Measurements from ENCODE around the gene TBX21. TPM values are rescaled to one million over a fixed set of nuclear protein-coding genes. Genes with fewer than 3 reads are reported as not detected.

TBX21 gene, protein sequence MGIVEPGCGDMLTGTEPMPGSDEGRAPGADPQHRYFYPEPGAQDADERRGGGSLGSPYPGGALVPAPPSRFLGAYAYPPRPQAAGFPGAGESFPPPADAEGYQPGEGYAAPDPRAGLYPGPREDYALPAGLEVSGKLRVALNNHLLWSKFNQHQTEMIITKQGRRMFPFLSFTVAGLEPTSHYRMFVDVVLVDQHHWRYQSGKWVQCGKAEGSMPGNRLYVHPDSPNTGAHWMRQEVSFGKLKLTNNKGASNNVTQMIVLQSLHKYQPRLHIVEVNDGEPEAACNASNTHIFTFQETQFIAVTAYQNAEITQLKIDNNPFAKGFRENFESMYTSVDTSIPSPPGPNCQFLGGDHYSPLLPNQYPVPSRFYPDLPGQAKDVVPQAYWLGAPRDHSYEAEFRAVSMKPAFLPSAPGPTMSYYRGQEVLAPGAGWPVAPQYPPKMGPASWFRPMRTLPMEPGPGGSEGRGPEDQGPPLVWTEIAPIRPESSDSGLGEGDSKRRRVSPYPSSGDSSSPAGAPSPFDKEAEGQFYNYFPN
- not detected in 2 replicates for total RNA-seq (2014; rRNA removed; shearing (Covaris generic))

DNA sequence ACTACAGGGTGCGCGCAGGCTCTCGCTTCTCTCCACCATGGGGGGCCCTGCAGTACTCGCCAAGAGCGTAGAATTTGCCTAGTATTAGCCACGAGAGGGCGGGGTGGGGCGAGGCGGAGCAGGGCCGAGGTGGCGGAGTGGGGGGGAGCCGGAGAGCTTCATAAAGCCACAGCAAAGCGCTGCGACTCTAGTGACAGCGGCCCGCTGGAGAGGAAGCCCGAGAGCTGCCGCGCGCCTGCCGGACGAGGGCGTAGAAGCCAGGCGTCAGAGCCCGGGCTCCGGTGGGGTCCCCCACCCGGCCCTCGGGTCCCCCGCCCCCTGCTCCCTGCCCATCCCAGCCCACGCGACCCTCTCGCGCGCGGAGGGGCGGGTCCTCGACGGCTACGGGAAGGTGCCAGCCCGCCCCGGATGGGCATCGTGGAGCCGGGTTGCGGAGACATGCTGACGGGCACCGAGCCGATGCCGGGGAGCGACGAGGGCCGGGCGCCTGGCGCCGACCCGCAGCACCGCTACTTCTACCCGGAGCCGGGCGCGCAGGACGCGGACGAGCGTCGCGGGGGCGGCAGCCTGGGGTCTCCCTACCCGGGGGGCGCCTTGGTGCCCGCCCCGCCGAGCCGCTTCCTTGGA, at the start of gene TBX21:
TSS of gene TBX21 (plus strand) at position 190 of the 627 bp plus-strand sequence. CDS start at position 409, 219 bp downstream.
- no peak for DNase-seq (ENCODE audit: low spot score)

DNA sequence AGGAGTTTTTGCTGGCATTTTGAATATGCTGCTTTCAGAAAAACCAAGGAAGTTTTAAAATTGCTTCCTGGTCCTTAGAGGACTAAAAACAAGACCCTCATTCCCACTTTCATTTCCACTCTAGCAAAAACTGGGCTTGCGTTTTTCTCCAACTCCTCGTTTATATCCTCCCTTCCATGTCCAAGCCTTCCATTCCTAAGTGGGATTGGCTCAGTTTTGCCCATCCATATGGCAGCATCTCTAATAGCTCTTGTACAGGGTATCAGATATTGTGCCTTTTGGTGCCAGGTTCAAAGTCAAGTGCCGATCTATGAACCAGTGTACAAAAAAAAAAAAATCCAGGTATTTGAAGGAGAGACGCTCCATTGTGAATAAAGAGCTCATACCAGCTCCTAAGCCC, 49.0 kb upstream of the TBX21 start:
- DNase-seq (ENCODE audit: low spot score), result no peak

DNA sequence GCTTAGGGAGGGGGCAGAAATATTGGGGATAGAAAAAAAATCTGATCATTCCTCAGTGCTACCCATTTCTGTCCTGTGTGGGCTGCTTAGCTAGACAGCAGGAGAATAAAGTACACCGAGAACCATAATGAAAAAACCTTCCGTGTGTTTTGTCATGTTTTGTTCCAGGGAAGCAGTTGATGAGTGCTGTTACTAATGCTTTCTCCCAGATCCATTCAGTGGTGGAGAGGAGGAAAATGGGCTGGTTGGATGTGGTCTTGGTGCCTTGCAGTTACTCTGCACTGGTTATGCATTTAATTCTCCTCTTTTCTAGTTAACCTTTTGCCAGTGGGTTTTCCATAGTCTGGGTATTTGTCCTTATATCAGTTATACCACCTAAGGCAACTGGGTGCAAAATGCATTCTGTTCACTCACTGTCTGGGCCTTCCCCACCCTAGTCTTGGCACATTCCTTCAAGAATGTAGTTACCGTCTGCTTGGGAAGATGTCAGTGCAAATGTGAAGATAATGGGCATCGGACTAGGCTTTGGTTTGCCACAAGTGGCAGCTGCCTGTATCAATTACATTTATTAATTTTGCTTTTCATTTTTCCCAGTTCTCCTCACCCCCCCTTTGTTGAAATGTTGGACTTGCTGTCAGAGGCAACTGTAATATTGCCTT, 48.4 kb upstream of the TBX21 start:
- no peak for DNase-seq (ENCODE audit: low spot score)

DNA sequence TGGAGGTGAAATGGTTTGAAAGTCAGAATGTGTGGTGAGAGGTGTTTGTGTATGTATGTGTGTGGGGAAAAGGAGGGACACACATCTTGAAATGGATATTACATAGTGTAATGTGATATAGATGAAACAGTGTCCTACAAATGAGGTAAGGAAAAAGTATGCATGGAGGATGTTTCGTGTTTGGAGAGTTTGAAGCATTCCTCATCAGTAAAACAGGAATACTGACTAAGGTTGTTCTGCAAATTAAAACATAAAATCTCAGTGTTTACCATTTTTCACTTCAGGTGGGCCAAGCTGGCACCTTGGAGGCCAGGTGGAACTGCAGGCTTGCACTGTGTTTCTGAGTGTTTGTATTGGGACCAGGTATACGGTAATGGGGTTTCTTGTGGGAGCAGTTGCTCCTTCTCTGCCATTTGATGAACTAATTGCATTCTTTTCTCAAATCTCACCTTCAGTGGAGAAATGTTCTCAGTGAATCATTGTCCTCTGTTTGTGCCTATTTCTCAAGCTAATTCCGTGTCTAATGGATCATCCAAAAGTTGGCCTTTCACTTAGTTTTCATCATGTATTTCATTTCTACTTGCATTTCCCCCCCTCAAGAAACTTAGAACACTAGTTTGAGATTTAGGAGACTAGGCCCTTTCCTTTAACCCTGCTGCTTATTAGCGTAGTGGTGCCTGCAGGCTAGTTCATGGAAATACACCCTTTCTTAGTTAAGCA, 47.3 kb upstream of the TBX21 start:
- DNase-seq (ENCODE audit: low spot score), result no peak

DNA sequence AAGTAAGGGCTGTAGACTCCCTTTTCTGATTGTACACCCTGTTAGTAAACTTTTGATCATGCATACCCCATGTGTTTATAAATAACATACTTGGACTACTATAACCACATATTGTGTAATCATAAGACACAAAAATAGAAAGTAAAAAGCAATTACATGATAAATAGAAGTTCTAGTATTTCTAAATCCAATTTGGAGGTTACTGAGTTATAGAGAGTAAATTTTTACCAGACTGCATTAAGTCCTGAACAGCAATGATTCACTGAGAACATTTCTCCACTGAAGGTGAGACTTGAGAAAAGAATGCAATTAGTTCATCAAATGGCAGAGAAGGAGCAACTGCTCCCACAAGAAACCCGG, 46.8 kb upstream of the TBX21 start:
- DNase-seq (ENCODE audit: low spot score), result no peak

DNA sequence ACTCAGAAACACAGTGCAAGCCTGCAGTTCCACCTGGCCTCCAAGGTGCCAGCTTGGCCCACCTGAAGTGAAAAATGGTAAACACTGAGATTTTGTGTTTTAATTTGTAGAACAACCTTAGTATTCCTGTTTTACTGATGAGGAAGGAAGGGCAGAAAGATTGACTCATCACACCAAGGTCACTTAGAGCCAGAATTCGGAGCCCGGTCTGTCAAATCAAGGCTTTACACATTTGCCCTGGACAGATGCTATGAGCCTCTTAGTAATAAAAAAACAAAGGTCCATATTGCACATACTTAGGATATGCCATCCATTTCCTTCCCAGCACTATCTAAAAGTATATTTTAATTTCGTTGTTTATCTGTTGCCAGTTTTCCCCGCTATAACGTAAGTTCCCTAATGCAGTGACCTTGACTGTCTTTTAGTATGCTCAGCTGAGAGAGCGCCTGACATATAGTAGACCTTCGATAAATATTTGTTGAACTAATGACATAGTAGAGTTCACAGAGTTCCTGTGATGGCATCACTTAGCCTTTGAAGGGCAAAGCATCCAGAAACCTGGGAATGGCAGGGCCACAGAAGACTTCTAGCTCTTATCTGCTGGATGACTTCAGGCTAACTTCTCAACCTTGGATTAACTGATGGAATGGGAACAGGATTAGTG, 46.2 kb upstream of the TBX21 start:
- DNase-seq (ENCODE audit: low spot score), result no peak

DNA sequence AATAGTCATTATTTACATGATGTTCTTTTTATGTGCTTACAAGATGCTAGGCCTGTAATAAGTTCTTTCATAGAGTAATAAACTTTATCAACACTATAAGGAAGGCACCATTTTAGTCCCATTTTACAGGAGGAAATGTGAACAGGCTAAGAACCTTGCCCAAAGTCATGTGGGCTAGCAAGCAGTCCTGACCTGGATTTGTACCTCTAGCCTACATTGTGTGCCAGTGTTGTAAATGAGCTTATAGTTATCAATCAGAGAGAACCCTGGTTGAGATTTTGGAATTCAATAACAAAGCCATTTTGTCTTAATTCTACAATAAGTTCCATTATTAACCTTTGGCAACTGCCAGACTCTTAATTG, 45.7 kb upstream of the TBX21 start:
- no peak for DNase-seq (ENCODE audit: low spot score)

DNA sequence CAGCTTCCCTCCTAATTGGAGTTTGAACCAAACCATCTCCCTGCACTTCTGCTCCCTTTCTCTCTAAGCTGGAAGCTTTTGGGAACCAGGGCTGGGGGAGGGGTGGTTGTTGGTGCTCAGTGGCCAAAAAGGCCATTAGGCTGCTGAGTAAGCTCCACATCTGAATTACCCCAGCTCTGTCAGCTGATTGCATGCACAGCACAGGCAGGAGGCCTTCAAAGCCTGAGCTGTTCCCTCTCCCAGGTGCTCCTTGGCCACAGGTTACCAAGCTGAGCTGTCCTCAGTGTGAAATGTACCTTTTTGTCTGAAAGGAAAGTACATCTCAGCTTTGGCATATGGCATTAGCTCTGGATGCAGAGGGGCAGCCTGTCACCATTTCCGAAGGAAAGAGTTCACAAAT, 45.3 kb upstream of the TBX21 start:
- peak; percentile 20 for DNase-seq (ENCODE audit: low spot score)

DNA sequence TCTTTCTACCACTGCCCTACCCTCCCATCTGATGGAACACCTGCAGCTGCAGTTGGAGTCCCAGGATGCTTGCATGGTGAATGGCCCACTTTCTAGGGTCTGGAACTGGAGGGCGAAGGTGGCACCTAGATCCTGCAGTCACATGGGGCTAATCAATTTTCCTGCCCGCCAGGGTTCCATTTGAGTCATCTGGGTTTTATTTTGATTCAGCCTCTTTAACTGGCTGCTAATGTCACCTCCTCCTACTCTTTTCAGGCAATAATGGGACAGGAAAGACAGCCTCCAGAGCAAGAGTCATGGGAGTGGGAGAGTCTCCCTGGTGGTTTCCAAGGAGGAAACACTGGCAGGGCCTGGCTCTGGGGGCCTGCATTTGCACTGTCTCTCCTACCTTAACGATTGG, 42.9 kb upstream of the TBX21 start:
- no peak for DNase-seq (ENCODE audit: low spot score)

DNA sequence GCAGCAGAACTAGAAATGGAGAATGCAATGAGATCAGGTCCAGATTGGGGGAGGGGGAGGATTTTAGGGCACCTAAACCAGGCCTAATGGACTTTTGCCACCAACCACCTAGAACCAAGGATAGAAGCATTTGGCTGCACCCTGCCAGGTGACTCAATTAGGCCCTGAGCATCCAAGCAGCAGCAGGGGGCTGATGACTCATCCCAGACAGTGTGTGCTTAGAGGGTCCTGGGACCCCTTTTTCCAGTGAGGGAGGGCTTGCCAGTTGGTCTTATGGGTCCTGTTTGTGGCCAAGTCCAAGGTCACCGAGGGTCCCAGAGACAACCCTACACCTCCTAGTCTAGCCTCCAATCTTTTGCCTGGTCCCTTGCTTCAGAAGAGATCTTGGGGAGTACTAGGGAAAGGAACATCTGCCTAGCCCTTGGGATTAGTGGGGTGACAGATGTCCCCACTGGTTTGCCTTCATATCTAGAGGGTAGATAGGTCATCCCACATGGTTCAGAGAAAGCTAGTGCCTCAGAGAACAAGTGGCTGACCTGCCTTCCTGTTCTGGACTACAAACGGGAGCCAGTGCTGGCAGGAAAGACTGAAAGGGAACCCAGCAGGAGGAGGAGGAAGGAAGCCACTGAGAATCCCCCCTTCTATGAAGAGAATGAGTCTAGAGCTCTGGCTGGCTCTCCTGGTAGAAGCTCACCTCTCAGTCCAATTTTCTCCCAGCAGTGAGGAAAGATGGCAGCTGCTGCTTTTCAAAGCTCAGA, 40.7 kb upstream of the TBX21 start:
- no peak for DNase-seq (ENCODE audit: low spot score)

DNA sequence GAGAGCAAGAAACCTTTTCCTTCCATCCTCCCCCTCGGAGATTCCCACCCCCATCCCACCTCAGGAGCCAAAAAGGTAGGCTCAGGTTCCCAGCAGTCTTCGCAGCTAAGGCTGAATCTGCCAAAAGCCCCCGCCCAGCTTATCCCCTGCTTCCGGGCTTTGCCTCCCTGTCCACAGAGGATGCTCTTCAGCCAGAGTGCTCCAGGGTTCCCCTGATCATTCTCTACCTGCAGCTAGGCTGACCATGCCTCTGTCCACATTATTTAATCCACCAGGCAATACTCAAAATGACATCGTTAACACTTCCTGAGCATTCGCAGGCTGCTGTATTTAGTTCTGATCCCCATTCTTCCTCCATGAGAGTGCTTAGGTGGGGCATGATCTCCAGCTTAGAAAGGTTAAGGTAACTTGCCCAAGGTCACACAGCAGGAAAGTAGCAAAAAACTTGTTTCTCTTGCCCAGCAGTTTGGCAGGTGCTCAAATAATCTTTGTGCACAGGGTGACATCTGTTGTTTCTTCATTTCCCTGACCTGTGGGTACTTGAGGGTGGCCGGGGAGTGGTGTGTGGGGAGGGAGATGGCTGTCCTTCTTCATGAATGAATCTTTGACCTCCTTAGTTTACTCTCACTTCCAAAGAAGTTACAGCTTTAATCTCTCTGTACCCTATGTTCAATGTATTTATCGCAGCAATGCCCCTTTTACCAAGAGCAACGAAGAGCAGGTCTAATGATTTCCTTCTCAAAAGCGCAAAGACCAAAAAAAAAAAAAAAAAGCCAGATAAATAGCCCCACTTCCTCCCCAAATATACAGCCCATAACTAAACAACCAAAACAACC, 39.9 kb upstream of the TBX21 start:
- no peak for DNase-seq (ENCODE audit: low spot score)

DNA sequence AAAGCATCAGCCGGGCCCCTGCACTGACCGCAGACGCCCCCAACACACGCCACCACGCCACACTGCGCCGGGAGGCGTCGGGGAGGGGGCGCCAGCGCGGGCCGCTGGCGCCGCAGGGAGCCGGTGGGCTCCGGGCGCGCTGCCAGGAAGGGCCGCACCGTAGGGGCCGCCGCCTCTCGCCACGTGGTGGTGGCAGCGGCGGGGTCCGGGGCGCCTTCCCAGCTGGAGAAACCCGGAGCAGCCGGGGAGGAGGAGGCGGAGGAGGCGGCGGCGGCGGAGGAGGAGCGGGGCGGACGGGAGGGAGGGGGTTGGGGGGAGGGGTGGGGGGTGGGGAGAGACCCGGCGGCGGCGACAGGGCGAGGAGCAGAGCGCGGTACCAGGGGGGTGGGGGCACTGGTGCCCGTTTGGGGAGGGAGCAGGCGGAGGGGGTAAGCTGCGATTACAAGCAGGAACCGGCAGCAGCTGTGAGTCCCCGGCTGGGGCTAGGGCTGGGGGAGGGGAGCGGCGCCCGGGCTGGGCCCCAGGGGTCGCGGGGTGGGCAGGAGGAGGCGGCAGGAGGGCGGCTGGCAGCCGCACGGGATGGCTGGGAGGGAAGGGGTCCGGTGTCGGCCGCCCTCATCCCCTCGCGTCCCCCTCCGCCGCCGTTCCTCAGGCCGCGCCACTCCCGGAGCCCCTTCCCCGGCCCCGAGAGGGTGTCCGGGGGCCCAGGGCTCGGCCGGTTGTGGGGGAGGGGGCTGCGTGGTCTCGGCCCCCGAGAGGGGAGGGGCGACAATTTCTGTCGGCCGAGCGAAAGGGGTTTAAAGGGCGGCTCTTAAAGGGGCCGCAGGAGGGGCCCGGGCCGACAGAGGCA, 39.1 kb upstream of the TBX21 start, which contains the start of gene TBKBP1:
TSS of gene TBKBP1 (plus strand) at position 431 of the 850 bp plus-strand sequence. CDS start 1,952 bp downstream, outside the sequence.
- DNase-seq (ENCODE audit: low spot score), result no peak

DNA sequence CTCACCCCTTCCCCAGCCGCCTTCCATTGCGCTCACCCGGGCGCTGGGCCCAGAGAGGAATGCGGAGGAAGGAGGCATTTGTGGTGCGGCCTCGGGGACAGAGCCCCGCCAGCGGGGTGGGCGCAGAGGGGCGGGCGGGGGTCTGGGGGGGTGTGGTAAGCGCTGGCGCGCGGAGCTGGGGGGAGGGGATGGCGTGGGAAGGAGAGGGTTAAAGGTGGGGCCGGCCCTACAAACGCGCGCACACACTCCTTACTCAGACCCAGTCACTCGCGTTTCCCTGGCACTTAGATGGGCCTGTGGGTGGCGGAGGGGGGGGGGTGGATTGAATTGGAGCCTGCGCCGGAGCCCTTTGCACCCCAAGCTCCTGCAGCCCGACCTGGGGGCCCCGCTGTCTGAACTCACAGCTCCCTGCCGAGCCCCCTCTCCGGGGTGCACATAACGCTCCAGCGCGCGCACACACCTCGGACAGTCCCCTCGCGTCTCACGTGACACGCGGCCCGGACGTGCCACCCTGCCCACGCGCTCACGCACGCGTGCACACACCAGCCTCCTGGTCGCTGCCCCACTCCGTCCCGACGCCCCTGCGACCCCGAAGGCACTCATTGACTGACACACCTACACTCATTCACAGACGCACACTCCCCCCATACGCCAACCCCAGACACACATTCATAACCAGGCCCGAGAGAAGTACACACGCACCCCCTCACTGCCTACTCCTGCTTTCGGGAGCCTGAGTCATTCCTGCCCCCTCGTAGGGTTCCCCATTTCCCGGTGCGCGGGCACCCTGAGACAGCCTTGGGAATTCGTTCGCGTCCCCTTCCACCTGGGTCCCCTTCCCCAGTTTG, 38.2 kb upstream of the TBX21 start:
- no peak for DNase-seq (ENCODE audit: low spot score)

DNA sequence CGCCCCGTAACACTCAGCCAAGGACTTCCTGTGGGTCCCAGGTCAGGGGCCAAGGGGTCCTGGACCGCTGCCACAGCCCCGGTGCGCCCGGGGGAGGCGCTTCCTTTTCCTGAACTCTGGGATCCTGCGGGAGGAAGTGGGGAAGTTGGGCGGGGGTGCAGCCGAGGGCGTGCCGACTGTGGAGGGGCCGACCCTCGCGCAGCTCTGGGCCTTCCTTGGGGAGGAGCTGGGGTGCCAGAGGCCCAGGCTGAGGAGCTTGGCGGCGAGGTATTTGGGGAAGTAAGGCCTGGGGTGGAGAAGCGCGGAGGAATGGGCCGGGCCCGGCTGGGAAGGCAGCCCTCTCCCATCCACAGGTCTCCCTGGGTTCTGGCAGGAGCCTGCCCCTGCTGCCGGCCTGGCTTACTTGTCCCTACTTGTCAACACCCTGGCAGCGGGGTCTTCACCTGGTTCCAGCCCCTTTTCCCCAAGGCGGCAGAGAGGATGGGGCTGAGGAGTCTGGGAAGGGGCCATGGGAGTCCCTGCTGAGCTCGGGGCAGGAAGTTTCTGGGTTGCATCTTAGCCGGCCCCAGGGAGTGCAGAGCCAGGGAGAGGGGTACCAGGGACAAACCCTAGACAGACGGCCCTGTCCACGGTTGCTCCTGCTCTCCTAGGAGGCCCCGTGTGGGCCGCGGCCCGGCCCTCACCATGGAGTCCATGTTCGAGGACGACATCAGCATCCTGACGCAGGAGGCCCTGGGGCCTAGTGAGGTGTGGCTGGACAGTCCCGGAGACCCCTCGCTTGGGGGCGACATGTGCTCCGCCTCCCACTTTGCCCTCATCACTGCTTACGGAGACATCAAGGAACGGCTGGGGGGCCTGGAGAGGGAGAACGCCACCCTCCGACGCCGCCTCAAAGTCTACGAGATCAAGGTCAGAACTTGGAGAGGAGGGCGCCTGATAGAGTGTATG, 37.3 kb upstream of the TBX21 start:
- DNase-seq (ENCODE audit: low spot score), result no peak

DNA sequence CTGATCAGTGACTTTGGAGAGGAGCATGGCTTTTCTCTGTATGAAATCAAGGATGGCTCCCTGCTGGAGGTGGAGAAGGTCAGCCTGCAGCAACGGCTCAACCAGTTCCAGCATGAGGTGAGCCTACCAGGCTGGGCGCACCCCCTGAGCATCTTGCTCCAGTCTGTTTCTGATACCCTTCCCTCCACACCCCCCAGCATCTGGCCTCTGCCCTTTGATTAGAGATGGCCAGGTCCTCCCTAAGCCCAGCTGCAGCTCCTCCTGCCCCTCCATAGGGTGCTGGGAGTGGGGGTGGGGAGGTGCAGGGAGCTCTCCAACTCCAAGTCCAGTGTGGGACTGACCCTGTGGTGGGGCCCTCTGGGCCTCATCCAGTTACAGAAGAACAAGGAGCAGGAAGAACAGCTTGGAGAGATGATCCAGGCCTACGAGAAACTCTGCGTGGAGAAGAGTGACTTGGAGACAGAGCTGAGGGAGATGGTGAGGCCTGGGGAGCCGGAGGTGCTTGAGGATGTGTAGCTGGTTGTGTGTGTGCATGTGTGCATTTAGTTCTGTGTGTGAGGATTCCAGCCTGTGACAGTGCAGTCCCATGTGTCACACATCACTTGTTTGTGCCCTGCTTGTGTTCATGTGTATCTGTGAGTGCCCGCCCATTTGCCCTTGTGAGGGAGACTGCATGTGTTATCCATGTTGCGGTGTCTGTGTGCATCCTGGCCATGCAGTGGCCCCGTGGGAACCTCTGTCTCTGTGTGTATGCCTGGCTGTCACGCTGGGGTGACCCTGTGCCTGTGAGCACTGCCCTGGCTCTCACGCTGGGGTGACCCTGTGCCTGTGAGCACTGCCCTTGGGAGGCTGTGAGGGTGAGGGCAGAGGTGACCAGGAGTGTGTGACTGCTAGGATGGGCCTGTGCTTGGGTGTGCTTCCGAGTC, 36.1 kb upstream of the TBX21 start:
- DNase-seq (ENCODE audit: low spot score), result no peak
